ENCODE measurements around the gene SOX18. TPM values are rescaled to one million over a fixed set of nuclear protein-coding genes. Genes with fewer than 3 reads are reported as not detected.

Gene SOX18
- total and polyA plus RNA-seq, 2 of the 13 experiments (the other 11 are each of a cell fraction or from before 2014, with no cell fraction given) = 1.6 to 1.9 TPM

- 0 out of 2 replicates have a peak, but pooled peaks have one; percentile 9 for TF ChIP-seq ZBTB39 (CRISPR knock-in tag; IDR thresholded peaks at IDR 0.05)
- TF ChIP-seq DNMT1 (CRISPR knock-in tag; IDR thresholded peaks at IDR 0.05) = 0 out of 2 replicates have a peak, but pooled peaks have one; percentile 18
- TF ChIP-seq KLF9 (CRISPR knock-in tag; IDR thresholded peaks at IDR 0.05; ENCODE audit: low read depth) = no peak
- TF ChIP-seq ZSCAN5A (CRISPR knock-in tag; IDR thresholded peaks at IDR 0.05; ENCODE audit: borderline replicate concordance) = no peak
- no peak for TF ChIP-seq DMTF1 (CRISPR knock-in tag; IDR thresholded peaks at IDR 0.05)
- TF ChIP-seq NFIB (CRISPR knock-in tag; IDR thresholded peaks at IDR 0.05; ENCODE audit: borderline replicate concordance) = no peak
- TF ChIP-seq ZNF678 (CRISPR knock-in tag; IDR thresholded peaks at IDR 0.05) = 0 out of 2 replicates have a peak, but pooled peaks have one; percentile 76
- no peak for TF ChIP-seq GTF3A (CRISPR knock-in tag; conservative IDR thresholded peaks at IDR 0.05)
- peak; percentile 9; the same call in 1 of the 2 replicates for TF ChIP-seq ZNF768 (CRISPR knock-in tag; IDR thresholded peaks at IDR 0.05)
- TF ChIP-seq FIP1L1 (IDR thresholded peaks at IDR 0.05; ENCODE audit: borderline replicate concordance, insufficient read depth, low read depth, low read length) = no peak
- TF ChIP-seq JUND (CRISPR knock-in tag; IDR thresholded peaks at IDR 0.05) = no peak
- no peak for TF ChIP-seq ZMYM3 (CRISPR knock-in tag; IDR thresholded peaks at IDR 0.05)
- no peak for TF ChIP-seq HNRNPH1 (optimal IDR thresholded peaks at IDR 0.05; ENCODE audit: low read depth, low read length)
- no peak for TF ChIP-seq MATR3 (CRISPR knock-in tag; IDR thresholded peaks at IDR 0.05)
- TF ChIP-seq ATF5 (CRISPR knock-in tag; IDR thresholded peaks at IDR 0.05; ENCODE audit: low read depth) = no peak
- no peak for TF ChIP-seq RXRB (CRISPR knock-in tag; IDR thresholded peaks at IDR 0.05; ENCODE audit: borderline replicate concordance)
- no peak for TF ChIP-seq SIX1 (CRISPR knock-in tag; IDR thresholded peaks at IDR 0.05; ENCODE audit: borderline replicate concordance)
- no peak for TF ChIP-seq TOE1 (CRISPR knock-in tag; IDR thresholded peaks at IDR 0.05)
- TF ChIP-seq ZNF138 (CRISPR knock-in tag; IDR thresholded peaks at IDR 0.05; ENCODE audit: low read depth) = no peak
- TF ChIP-seq BCL3 (CRISPR knock-in tag; IDR thresholded peaks at IDR 0.05) = peak; percentile 15; the same call in 1 of the 2 replicates
- no peak for TF ChIP-seq SYNCRIP (IDR thresholded peaks at IDR 0.05; ENCODE audit: insufficient read depth, low read depth, low read length)
Measured at GRCh38 chr20:64035066-64035932, 14.1 kb downstream of the SOX18 start (continued).

Measured in HepG2 (cell line).